Activated B cell treated with CpG ODN at 0.5 μM for 24 hours (primary cell): ENCODE measurements around the gene LILRB3. TPM values are rescaled to one million over a fixed set of nuclear protein-coding genes. Genes with fewer than 3 reads are reported as not detected.

Source experiments
- ATAC-seq: fragments of 200-7000 bp; cut with Tn5 transposase; one replicate; pipeline ENCODE4 v1.10.0; 2021; ENCODE audit warnings: low read depth, mild to moderate bottlenecking, moderate library complexity
- CTCF ChIA-PET: fragments of 350-600 bp; sonication (Branson Sonifier 250); formaldehyde crosslinking; loops from one replicate; lab custom pipeline; 2021; ENCODE audit warnings: antibody characterized with exemption; lab: Charles Lee
- POLR2A ChIA-PET: fragments of 350-600 bp; sonication (Branson Sonifier 250); formaldehyde crosslinking; loops from one replicate; lab custom pipeline; 2021; ENCODE audit warnings: antibody characterized with exemption; lab: Charles Lee
- DNase-seq: peaks from one replicate; pipeline ENCODE4 v3.0.0; 2022
- H3K27ac Mint-ChIP-seq: one replicate; pipeline ENCODE4 v1.8.0; 2020; ENCODE audit warnings: mixed read lengths
- H3K27me3 Mint-ChIP-seq: one replicate; pipeline ENCODE4 v1.8.0; 2021; ENCODE audit warnings: mixed read lengths
- H3K36me3 Mint-ChIP-seq: one replicate; pipeline ENCODE4 v1.8.0; 2021; ENCODE audit warnings: low read depth, mixed read lengths
- H3K4me1 Mint-ChIP-seq: one replicate; pipeline ENCODE4 v1.8.0; 2021; ENCODE audit warnings: mixed read lengths
- H3K4me3 Mint-ChIP-seq: one replicate; pipeline ENCODE4 v1.8.0; 2020; ENCODE audit warnings: mild to moderate bottlenecking, mixed read lengths
- H3K9me3 Mint-ChIP-seq: one replicate; pipeline ENCODE4 v1.8.0; 2020; ENCODE audit warnings: mixed read lengths
- CTCF ChIP-seq: fragments of 200-600 bp; IDR thresholded peaks from one replicate; pipeline ENCODE4 v1.8.0; 2022; ENCODE audit warnings: antibody characterized with exemption, mild to moderate bottlenecking
- intact Hi-C: fragments of 100-400 bp; cut with micrococcal nuclease; formaldehyde crosslinking; loops from one replicate; pipeline ENCODE4 v1.15.1; 2024
- total RNA-seq: library from RNA; stranded (reverse); gene quantifications from 2 replicates; pipeline ENCODE4 v1.2.3, GENCODE V29; 2022

The LILRB3 gene
- total RNA-seq, 1 donor from 2014 or later, result 1.1 TPM

- H3K36me3 Mint-ChIP-seq, result no peaks in the 10 kb centered on the region
- ATAC-seq, result no peak
- H3K9me3 Mint-ChIP-seq, result no peaks in the 10 kb centered on the region
- no peak overlapping the region for H3K4me3 Mint-ChIP-seq
- H3K4me1 Mint-ChIP-seq, result peaks cover 2% of the 10 kb centered on the region
- DNase-seq, result no peak
- H3K27me3 Mint-ChIP-seq, result peaks cover 13% of the 10 kb centered on the region
- intact Hi-C loops, result no loop called here
- H3K27ac Mint-ChIP-seq, result no peak overlapping the region
- TF ChIP-seq CTCF, result no peak
- ChIA-PET POLR2A (interaction anchor here (1.0 kb wide), 1 partner anchor 77 kb away, joined by 3 read pairs; the partner anchor contains the start of gene LILRA4), CTCF (no interaction called here)
Measured at GRCh38 chr19:54262470-54262869, 39.7 kb upstream of the LILRB3 start.

DNA sequence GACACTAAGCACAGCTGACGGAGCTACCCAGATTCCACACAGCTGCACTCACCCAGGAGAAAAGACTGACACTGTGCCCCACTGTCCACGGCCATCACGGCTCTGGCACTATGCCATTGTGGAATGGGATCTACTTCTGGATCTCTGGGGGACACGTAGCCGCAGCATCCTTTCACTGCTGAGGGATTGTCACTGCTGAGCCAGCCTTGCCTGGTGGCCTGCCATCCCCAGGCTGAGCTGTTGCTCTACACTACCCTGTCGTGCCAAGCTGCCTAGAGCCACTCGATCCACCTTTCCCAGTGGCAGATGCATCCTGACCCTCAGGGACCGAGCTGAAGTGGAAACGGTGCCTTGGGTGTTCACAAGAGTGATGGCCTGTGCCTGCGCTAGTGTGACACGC is 39.3 kb upstream of the LILRB3 start:
- H3K27me3 Mint-ChIP-seq, result peaks cover 13% of the 10 kb centered on the region
- no peak for TF ChIP-seq CTCF
- POLR2A ChIA-PET, result interaction anchor here (1.0 kb wide), 1 partner anchor 77 kb away, joined by 3 read pairs; the partner anchor contains the start of gene LILRA4
- H3K4me1 Mint-ChIP-seq, result peaks cover 2% of the 10 kb centered on the region
- H3K9me3 Mint-ChIP-seq, result no peaks in the 10 kb centered on the region
- CTCF ChIA-PET, result no interaction called here
- no peak overlapping the region for H3K4me3 Mint-ChIP-seq
- no peak for DNase-seq
- no peaks in the 10 kb centered on the region for H3K36me3 Mint-ChIP-seq
- H3K27ac Mint-ChIP-seq, result no peak overlapping the region
- no peak for ATAC-seq
- intact Hi-C loops, result no loop called here

GRCh38 chr19:54257116-54257480 is 34.3 kb upstream of the LILRB3 start, which contains the start of gene LILRB5:
TSS of gene LILRB5 (minus strand) at chr19:54257273. CDS start at chr19:54257193, 80 bp downstream.
- no peak for ATAC-seq
- peaks cover 10% of the 10 kb centered on the region for H3K27me3 Mint-ChIP-seq
- H3K4me3 Mint-ChIP-seq, result no peak within 1 kb of the TSS
- no peaks in the 10 kb centered on the region for H3K9me3 Mint-ChIP-seq
- DNase-seq, result no peak
- CTCF ChIA-PET, result no interaction called here
- intact Hi-C loops, result no loop called here
- H3K36me3 Mint-ChIP-seq, result no peaks in the 10 kb centered on the region
- POLR2A ChIA-PET, result no interaction called here
- no peaks in the 10 kb centered on the region for H3K4me1 Mint-ChIP-seq
- H3K27ac Mint-ChIP-seq, result no peak within 1 kb of the TSS
- TF ChIP-seq CTCF, result no peak

- no peak overlapping the region for H3K4me3 Mint-ChIP-seq
- ATAC-seq (no peak), DNase-seq (no peak)
- intact Hi-C loops, result no loop called here
- H3K36me3 Mint-ChIP-seq, result no peaks in the 10 kb centered on the region
- H3K4me1 Mint-ChIP-seq, result no peaks in the 10 kb centered on the region
- no peaks in the 10 kb centered on the region for H3K9me3 Mint-ChIP-seq
- ChIA-PET CTCF (no interaction called here), POLR2A (no interaction called here)
- H3K27ac Mint-ChIP-seq, result no peak overlapping the region
- TF ChIP-seq CTCF, result no peak
- H3K27me3 Mint-ChIP-seq, result peaks cover 12% of the 10 kb centered on the region
Measured at GRCh38 chr19:54256250-54257115, 33.7 kb upstream of the LILRB3 start.

DNA sequence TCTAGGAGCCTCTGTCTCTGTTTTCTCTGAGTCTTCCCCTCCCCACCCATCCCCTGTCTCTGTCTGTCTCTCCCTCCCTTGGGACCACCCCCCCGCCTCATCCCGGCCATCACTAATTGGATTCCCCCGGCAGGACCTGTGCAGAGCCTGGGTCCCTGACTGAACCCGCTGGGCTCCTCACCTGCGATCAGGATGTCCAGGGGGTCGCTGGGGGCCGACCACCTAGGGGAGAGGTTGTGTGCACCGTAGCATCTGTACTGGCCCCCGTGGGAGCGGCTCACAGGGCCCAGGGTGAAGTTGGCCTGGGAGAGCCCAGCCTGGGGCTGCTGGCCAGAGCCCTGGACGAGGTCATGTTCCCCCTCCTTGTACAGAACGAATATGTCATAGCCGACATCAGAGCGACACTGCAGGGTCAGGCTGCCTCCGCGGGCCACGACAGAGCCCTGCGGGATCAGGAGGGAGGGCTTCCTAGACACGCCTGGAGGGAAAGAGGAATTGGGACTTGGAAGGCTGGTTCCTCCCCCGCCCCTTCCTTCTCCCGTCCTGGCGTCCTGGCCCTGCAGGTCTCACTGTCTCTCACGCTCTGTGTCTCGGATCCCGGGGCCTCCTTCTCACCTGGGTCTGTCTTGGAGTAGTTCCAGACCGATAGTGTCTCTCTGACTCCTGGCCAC is 32.4 kb upstream of the LILRB3 start:
- DNase-seq (no peak), ATAC-seq (no peak)
- H3K4me3 Mint-ChIP-seq, result no peak overlapping the region
- H3K9me3 Mint-ChIP-seq, result no peaks in the 10 kb centered on the region
- H3K27me3 Mint-ChIP-seq, result peaks cover 12% of the 10 kb centered on the region
- H3K4me1 Mint-ChIP-seq, result no peaks in the 10 kb centered on the region
- H3K27ac Mint-ChIP-seq, result no peak overlapping the region
- ChIA-PET CTCF (no interaction called here), POLR2A (no interaction called here)
- no peaks in the 10 kb centered on the region for H3K36me3 Mint-ChIP-seq
- no peak for TF ChIP-seq CTCF
- intact Hi-C loops, result no loop called here
